HG03139 (cell line): Measurements from ENCODE around the gene CTIF.

Source experiments
- ATAC-seq: cut with Tn5 transposase; IDR thresholded peaks from one replicate; pipeline ENCODE4 v1.9.1; 2021; ENCODE audit not compliant: unreplicated experiment

Gene CTIF

GRCh38 chr18:48796491-48797205 lies 257.8 kb downstream of the CTIF start:
- no peak for ATAC-seq

- ATAC-seq, result no peak
Measured at GRCh38 chr18:48797841-48798255, 259.0 kb downstream of the CTIF start.

- ATAC-seq, result no peak
Measured at GRCh38 chr18:48798334-48799245, 259.8 kb downstream of the CTIF start.

GRCh38 chr18:48799724-48800315 lies 261.0 kb downstream of the CTIF start:
- ATAC-seq, result no peak

GRCh38 chr18:48800466-48800865 lies 261.6 kb downstream of the CTIF start:
- ATAC-seq, result no peak

GRCh38 chr18:48800876-48801727 lies 262.3 kb downstream of the CTIF start:
- ATAC-seq, result no peak

- no peak for ATAC-seq
Measured at GRCh38 chr18:48801728-48802542, 263.1 kb downstream of the CTIF start.

GRCh38 chr18:48802543-48803290 lies 263.9 kb downstream of the CTIF start:
- no peak for ATAC-seq

- ATAC-seq, result no peak
Measured at GRCh38 chr18:48803518-48803917, 264.7 kb downstream of the CTIF start.

- ATAC-seq, result no peak
Measured at GRCh38 chr18:48803951-48804855, 265.4 kb downstream of the CTIF start.

GRCh38 chr18:48804856-48805610 lies 266.2 kb downstream of the CTIF start:
- no peak for ATAC-seq

- ATAC-seq, result no peak
Measured at GRCh38 chr18:48805826-48806535, 267.1 kb downstream of the CTIF start.

GRCh38 chr18:48806551-48807261 lies 267.9 kb downstream of the CTIF start:
- ATAC-seq, result no peak

- ATAC-seq, result no peak
Measured at GRCh38 chr18:48808476-48808875, 269.6 kb downstream of the CTIF start.

GRCh38 chr18:48809365-48809764 lies 270.5 kb downstream of the CTIF start:
- no peak for ATAC-seq

- no peak for ATAC-seq
Measured at GRCh38 chr18:48810805-48811204, 272.0 kb downstream of the CTIF start.
